PC-3 (cell line): ENCODE measurements around the gene OR10J1. TPM values are rescaled to one million over a fixed set of nuclear protein-coding genes. Genes with fewer than 3 reads are reported as not detected.
A peak's percentile ranks its signal among the peaks of the same experiment; 100 is the strongest.

Source experiments
- ATAC-seq: fragments of 200-7000 bp; cut with Tn5 transposase; 2 replicates; pipeline ENCODE4 v1.9.1; 2020; ENCODE audit warnings: mild to moderate bottlenecking, moderate library complexity
- BruUV-seq: library from RNA; stranded (reverse); fragments of 400-500 nt; replicated peaks from 2 replicates; lab custom pipeline; 2021; lab: Mats Ljungman, UMichigan
- CTCF ChIA-PET: fragments of 300-600 bp; sonication (Branson Sonifier 250); formaldehyde crosslinking; loops from one replicate; lab custom pipeline; 2022; ENCODE audit warnings: antibody characterized with exemption; lab: Charles Lee
- POLR2A ChIA-PET: fragments of 300-600 bp; sonication (Branson Sonifier 250); formaldehyde crosslinking; loops from one replicate; lab custom pipeline; 2022; ENCODE audit warnings: antibody characterized with exemption; ENCODE audit not compliant: unreplicated experiment; lab: Charles Lee
- DNase-seq: peaks from one replicate; pipeline ENCODE4 v3.0.0-alpha.2; 2015
- H2AFZ ChIP-seq: fragments of 300-600 bp; sonication (generic); 2 replicates; pipeline ENCODE4 v1.6.0; 2016; ENCODE audit warnings: antibody characterized with exemption, low read length
- H3F3A ChIP-seq: fragments of 300-600 bp; sonication (generic); one replicate; pipeline ENCODE4 v1.6.0; 2017; ENCODE audit warnings: antibody characterized with exemption, low read length, control low read depth, mild to moderate bottlenecking; ENCODE audit not compliant: unreplicated experiment
- H3K27ac ChIP-seq: fragments of 300-600 bp; sonication (generic); 2 replicates; pipeline ENCODE4 v1.5.1; 2016; ENCODE audit warnings: mild to moderate bottlenecking, low read length
- H3K27me3 ChIP-seq: fragments of 300-600 bp; sonication (generic); 2 replicates; pipeline ENCODE4 v1.6.1; 2016; ENCODE audit warnings: low read length, mixed read lengths
- H3K36me3 ChIP-seq: fragments of 300-600 bp; sonication (generic); 2 replicates; pipeline ENCODE4 v1.6.1; 2016; ENCODE audit warnings: low read depth, mixed run types, low read length, mixed read lengths
- H3K4me1 ChIP-seq: fragments of 300-600 bp; sonication (generic); 2 replicates; pipeline ENCODE4 v1.5.1; 2016; ENCODE audit warnings: low read length; ENCODE audit not compliant: insufficient read depth
- H3K4me2 ChIP-seq: fragments of 300-600 bp; sonication (generic); 2 replicates; pipeline ENCODE4 v1.6.0; 2016; ENCODE audit warnings: low read length
- H3K4me3 ChIP-seq: fragments of 300-600 bp; sonication (generic); 2 replicates; pipeline ENCODE4 v1.5.1; 2016; ENCODE audit warnings: mild to moderate bottlenecking, low read length, mixed read lengths
- H3K79me2 ChIP-seq: fragments of 300-600 bp; sonication (generic); 2 replicates; pipeline ENCODE4 v1.6.1; 2017; ENCODE audit warnings: low read length, mixed read lengths
- H3K9ac ChIP-seq: fragments of 300-600 bp; sonication (generic); 2 replicates; pipeline ENCODE4 v1.6.0; 2016; ENCODE audit warnings: mild to moderate bottlenecking, low read length
- H3K9me2 ChIP-seq: fragments of 300-600 bp; sonication (generic); replicated peaks from 2 replicates; pipeline ENCODE4 v1.6.1; 2016; ENCODE audit warnings: mixed run types, low read length, mixed read lengths
- H3K9me3 ChIP-seq: fragments of 300-600 bp; sonication (generic); 2 replicates; pipeline ENCODE4 v1.6.1; 2016; ENCODE audit warnings: low read length, mixed read lengths
- H4K20me1 ChIP-seq: fragments of 300-600 bp; sonication (generic); 2 replicates; pipeline ENCODE4 v1.6.1; 2016; ENCODE audit warnings: low read length, mixed read lengths
- CTCF ChIP-seq: fragments of 300-600 bp; sonication (generic); conservative IDR thresholded peaks from 2 replicates; pipeline ENCODE4 v1.5.1; 2017; ENCODE audit warnings: antibody characterized with exemption, low read depth, mild to moderate bottlenecking, low read length
- EZH2 ChIP-seq: fragments of 300-600 bp; sonication (generic); IDR thresholded peaks from one replicate; pipeline ENCODE4 v1.6.1; 2017; ENCODE audit warnings: antibody characterized with exemption, mild to moderate bottlenecking, low read length; ENCODE audit not compliant: unreplicated experiment
- EZH2phosphoT487 ChIP-seq: fragments of 300-600 bp; sonication (generic); IDR thresholded peaks from 2 replicates; pipeline ENCODE4 v1.6.1; 2018; ENCODE audit warnings: mild to moderate bottlenecking, antibody characterized with exemption, low read length, borderline replicate concordance
- intact Hi-C: fragments of 100-400 bp; cut with micrococcal nuclease; formaldehyde crosslinking; loops from 2 replicates; pipeline ENCODE4 v1.9.0; 2023
- total RNA-seq: library from RNA; depleted of rRNA; stranded (reverse); fragments of >200 nt; gene quantifications from 2 replicates; pipeline ENCODE4 v1.2.3, GENCODE V29; 2014

OR10J1 gene
- total RNA-seq, 1 experiment from 2014 or later = not detected

GRCh38 chr1:159421821-159422220, 17.7 kb upstream of the OR10J1 start:
- Histone ChIP-seq H3K9me3 (peaks cover 13% of the 10 kb centered on the region), H3F3A (no peaks in the 10 kb centered on the region), H3K36me3 (no peaks in the 10 kb centered on the region), H3K9me2 (no peaks in the 10 kb centered on the region), H3K4me2 (no peak overlapping the region), H3K27me3 (peaks cover 4% of the 10 kb centered on the region; the same call in 1 of the 2 replicates), H4K20me1 (no peaks in the 10 kb centered on the region), H3K79me2 (no peaks in the 10 kb centered on the region), H2AFZ (no peak overlapping the region), H3K4me1 (no peaks in the 10 kb centered on the region), H3K9ac (no peak overlapping the region), H3K4me3 (no peak overlapping the region), H3K27ac (no peak overlapping the region)
- no peak for DNase-seq
- no peak for ATAC-seq
- peak; percentile 51 for TF ChIP-seq CTCF
- no peak for TF ChIP-seq EZH2phosphoT487
- ChIA-PET POLR2A (no interaction called here), CTCF (no interaction called here)
- intact Hi-C loops = no loop called here
- BruUV-seq = no TSS peak

GRCh38 chr1:159428536-159428935, 11.0 kb upstream of the OR10J1 start:
- Histone ChIP-seq H3K4me2 (0 out of 2 replicates have a peak overlapping the region, but pooled peaks have one; percentile 1), H3K9ac (no peak overlapping the region), H3F3A (no peaks in the 10 kb centered on the region), H3K27ac (peak overlapping the region; percentile 27), H3K4me3 (no peak overlapping the region), H3K4me1 (peaks cover 11% of the 10 kb centered on the region; the same call in 1 of the 2 replicates), H3K9me3 (no peaks in the 10 kb centered on the region), H3K36me3 (no peaks in the 10 kb centered on the region), H4K20me1 (no peaks in the 10 kb centered on the region), H3K27me3 (peaks cover 27% of the 10 kb centered on the region), H2AFZ (no peak overlapping the region), H3K9me2 (no peaks in the 10 kb centered on the region), H3K79me2 (no peaks in the 10 kb centered on the region)
- ATAC-seq (no peak), DNase-seq (no peak)
- TF ChIP-seq EZH2 (no peak), EZH2phosphoT487 (no peak), CTCF (no peak)
- CTCF ChIA-PET = no interaction called here
- POLR2A ChIA-PET = no interaction called here
- intact Hi-C loops = no loop called here
- no TSS peak for BruUV-seq

- no TSS peak for BruUV-seq
- Histone ChIP-seq H3K4me1 (peaks cover 11% of the 10 kb centered on the region; the same call in 1 of the 2 replicates), H4K20me1 (no peaks in the 10 kb centered on the region), H3K27me3 (peaks cover 27% of the 10 kb centered on the region), H3K4me3 (no peak overlapping the region), H3K36me3 (no peaks in the 10 kb centered on the region), H3K79me2 (no peaks in the 10 kb centered on the region), H3K4me2 (no peak overlapping the region), H3F3A (no peaks in the 10 kb centered on the region), H2AFZ (no peak overlapping the region), H3K9ac (no peak overlapping the region), H3K27ac (peak overlapping the region; percentile 27), H3K9me3 (no peaks in the 10 kb centered on the region), H3K9me2 (no peaks in the 10 kb centered on the region)
- no peak for ATAC-seq
- ChIA-PET POLR2A (no interaction called here), CTCF (no interaction called here)
- intact Hi-C loops = no loop called here
- DNase-seq = peak; percentile 54
- TF ChIP-seq CTCF (no peak), EZH2 (no peak), EZH2phosphoT487 (no peak)
These were observed 10.3 kb upstream of the OR10J1 start for GRCh38 chr1:159429074-159429861.
